Camera-type eye (tissue), 1 donor: ENCODE results near the gene YIPF4. TPM values are rescaled to one million over a fixed set of nuclear protein-coding genes. Genes with fewer than 3 reads are reported as not detected.

ENCODE experiments used
- total RNA-seq: library from RNA; depleted of rRNA; stranded (reverse); fragments of >200 nt; gene quantifications from one replicate; pipeline ENCODE4 v1.2.3, GENCODE V29; 2014

Gene YIPF4
- 62.9 TPM for total RNA-seq

GRCh38 chr2:32277674-32278477, at the start of gene YIPF4:
Gene YIPF4, plus strand, starts transcription at chr2:32277904. Its CDS starts 252 bp downstream, at chr2:32278156.

GRCh38 chr2:32264422-32265105, 13.1 kb upstream of the YIPF4 start, which contains the start of gene NLRC4:
Gene NLRC4, minus strand, starts transcription at chr2:32264886. Its CDS starts 8,111 bp downstream, at chr2:32256775.

GRCh38 chr2:32356681-32357317, 79.1 kb downstream of the YIPF4 start, which contains the start of gene BIRC6:
Gene BIRC6, plus strand, starts transcription at chr2:32357023. Its CDS starts 139 bp downstream, at chr2:32357162.

Other genes starting within 250 kb of the YIPF4 start
- 66.6 TPM for gene DPY30, start 238.1 kb upstream of the YIPF4 start, total RNA-seq
- gene SPAST, start 214.3 kb upstream of the YIPF4 start, total RNA-seq = 60.7 TPM
- 33.8 TPM for gene SLC30A6, start 112.0 kb upstream of the YIPF4 start, total RNA-seq
- gene NLRC4, start 13.0 kb upstream of the YIPF4 start, total RNA-seq = 0.11 TPM
- 306 TPM for gene BIRC6, start 79.1 kb downstream of the YIPF4 start, total RNA-seq